Common myeloid progenitor, CD34-positive (primary cell): ENCODE measurements around the gene PSMA6. TPM values are rescaled to one million over a fixed set of nuclear protein-coding genes. Genes with fewer than 3 reads are reported as not detected.

ENCODE experiments used
- CTCF ChIA-PET: fragments of 350-600 bp; sonication (Branson Sonifier 250); formaldehyde crosslinking; loops from one replicate; lab custom pipeline; 2021; ENCODE audit warnings: antibody characterized with exemption; lab: Charles Lee
- POLR2A ChIA-PET: fragments of 350-600 bp; sonication (Branson Sonifier 250); formaldehyde crosslinking; loops from one replicate; lab custom pipeline; 2021; ENCODE audit warnings: antibody characterized with exemption; lab: Charles Lee
- DNase-seq, 3 donors: peaks; one replicate each; pipeline versions ENCODE4 v3.0.0 to v3.0.0-alpha.2; 2013
- H3K27ac ChIP-seq, 2 experiments: 1 replicate in 1 of 2; 2 replicates in 1 of 2; pipeline ENCODE4 v1.7.0; 2013; ENCODE audit warnings: inconsistent platforms in 2 of 2, low read length in 2 of 2, mild to moderate bottlenecking in 2 of 2, low read depth in 1 of 2, moderate library complexity in 1 of 2; ENCODE audit not compliant: severe bottlenecking in 2 of 2, insufficient read depth in 1 of 2, poor library complexity in 1 of 2
- H3K27me3 ChIP-seq, 5 experiments: replicated peaks in 2 of 5; 1 replicate in 3 of 5; 2 replicates in 2 of 5; pipeline versions ENCODE4 v1.6.1 to v1.7.0; 2013; ENCODE audit warnings: low read length in 4 of 5, mild to moderate bottlenecking in 2 of 5, moderate library complexity in 2 of 5, inconsistent platforms in 1 of 5; ENCODE audit not compliant: insufficient read depth in 5 of 5, control insufficient read depth in 4 of 5
- H3K36me3 ChIP-seq, 4 experiments: 1 replicate in 2 of 4; 2 replicates in 2 of 4; pipeline versions ENCODE4 v1.6.1 to v1.7.0; 2013; ENCODE audit warnings: low read length in 3 of 4, control low read depth in 1 of 4, mild to moderate bottlenecking in 1 of 4; ENCODE audit not compliant: control insufficient read depth in 4 of 4, insufficient read depth in 4 of 4
- H3K4me1 ChIP-seq, 4 experiments: 1 replicate in 3 of 4; 2 replicates in 1 of 4; pipeline versions ENCODE4 v1.6.1 to v1.7.1; 2013; ENCODE audit warnings: low read length in 3 of 4, mild to moderate bottlenecking in 3 of 4, control low read depth in 1 of 4, inconsistent platforms in 1 of 4, moderate library complexity in 1 of 4; ENCODE audit not compliant: control insufficient read depth in 4 of 4, insufficient read depth in 4 of 4; ENCODE audit errors: control extremely low read depth in 1 of 4
- H3K4me3 ChIP-seq, 7 experiments: 1 replicate in 4 of 7; 2 replicates in 3 of 7; pipeline versions ENCODE4 v1.5.1 to v1.7.0; 2013; ENCODE audit warnings: mild to moderate bottlenecking in 7 of 7, low read length in 6 of 7, moderate library complexity in 6 of 7, inconsistent platforms in 2 of 7, low read depth in 2 of 7, control low read depth in 1 of 7; ENCODE audit not compliant: insufficient read depth in 4 of 7, control insufficient read depth in 1 of 7; ENCODE audit errors: extremely low read depth in 1 of 7
- H3K9me3 ChIP-seq, 5 experiments: 1 replicate in 4 of 5; 2 replicates in 1 of 5; pipeline versions ENCODE4 v1.6.1 to v1.7.1; 2013; ENCODE audit warnings: low read length in 4 of 5, mild to moderate bottlenecking in 2 of 5, inconsistent platforms in 1 of 5, low read depth in 1 of 5, moderate library complexity in 1 of 5; ENCODE audit not compliant: control insufficient read depth in 4 of 5, insufficient read depth in 2 of 5; ENCODE audit errors: control extremely low read depth in 1 of 5
- WGBS: methylation state at CpG from one replicate; pipeline ENCODE4 v1.1.5; 2013; ENCODE audit not compliant: insufficient coverage; 5-methylcytosine and 5-hydroxymethylcytosine counted together
- polyA plus RNA-seq: library from polyadenylated mRNA; unstranded; fragments of 120-200 nt; gene quantifications from one replicate; pipeline ENCODE4 v1.2.1, GENCODE V29; 2013

The PSMA6 gene
- 283 TPM for polyA plus RNA-seq

DNA sequence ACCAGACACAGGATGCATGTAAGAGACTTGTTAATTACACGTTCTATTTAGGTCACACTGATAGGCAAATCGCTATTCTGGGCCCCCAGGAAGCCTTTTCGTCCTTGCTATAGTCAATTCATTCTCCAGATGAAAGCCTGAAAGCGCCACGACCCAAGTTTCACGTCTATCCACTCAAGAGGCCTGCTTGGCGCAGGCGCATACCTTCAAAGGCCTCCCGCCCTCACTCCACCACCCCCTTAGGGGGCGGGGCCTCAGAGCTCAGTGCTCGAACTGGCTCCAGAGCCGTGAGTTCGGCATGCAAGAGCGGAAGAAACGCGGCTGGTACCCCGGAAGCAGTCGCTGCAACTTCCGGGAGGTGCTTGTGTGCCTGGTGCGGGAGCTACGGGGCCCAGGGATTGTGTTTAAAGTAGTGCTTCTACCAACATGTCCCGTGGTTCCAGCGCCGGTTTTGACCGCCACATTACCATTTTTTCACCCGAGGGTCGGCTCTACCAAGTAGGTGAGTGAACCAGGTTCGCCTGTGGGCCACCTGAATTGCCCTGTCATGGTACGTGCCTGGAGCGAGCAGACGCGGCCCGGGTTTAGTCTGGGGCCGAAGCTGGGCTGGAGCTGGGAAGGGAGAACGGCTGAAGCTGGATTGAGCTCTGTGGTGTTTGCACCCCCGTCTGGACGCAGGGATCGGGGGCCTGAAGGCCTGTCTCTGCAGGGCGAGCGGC is at the start of gene PSMA6:
TSS of gene PSMA6 (plus strand) at position 332 of the 719 bp plus-strand sequence. CDS start at position 427, 95 bp downstream.
- Histone ChIP-seq H3K27ac (peak within 1 kb of the TSS; percentile 89 to 95), H3K4me3 (peak within 1 kb of the TSS; percentile 85 to 97 (median 90)), H3K9me3 (no peaks in the 10 kb centered on the region), H3K36me3 (peaks cover 0 to 3% (median 1%) of the 10 kb centered on the region in 4 experiments), H3K27me3 (no peaks in the 10 kb centered on the region), H3K4me1 (peaks cover 38 to 88% (median 74%) of the 10 kb centered on the region in 4 experiments)
- WGBS, result 0% methylated on average over 15 of the region's 40 CpGs
- CTCF ChIA-PET, result interaction anchor here (0.7 to 1.6 kb wide), 9 partner anchors 9 to 113 kb away, joined by 3 to 9 read pairs (median 4); partner anchors contain the start of gene NFKBIA
- POLR2A ChIA-PET, result interaction anchor here (1.2 to 2.2 kb wide), 4 partner anchors 8 to 112 kb away, joined by 4 to 16 read pairs (median 6); partner anchors contain the start of gene NFKBIA
- peak; percentile 99 for DNase-seq

DNA sequence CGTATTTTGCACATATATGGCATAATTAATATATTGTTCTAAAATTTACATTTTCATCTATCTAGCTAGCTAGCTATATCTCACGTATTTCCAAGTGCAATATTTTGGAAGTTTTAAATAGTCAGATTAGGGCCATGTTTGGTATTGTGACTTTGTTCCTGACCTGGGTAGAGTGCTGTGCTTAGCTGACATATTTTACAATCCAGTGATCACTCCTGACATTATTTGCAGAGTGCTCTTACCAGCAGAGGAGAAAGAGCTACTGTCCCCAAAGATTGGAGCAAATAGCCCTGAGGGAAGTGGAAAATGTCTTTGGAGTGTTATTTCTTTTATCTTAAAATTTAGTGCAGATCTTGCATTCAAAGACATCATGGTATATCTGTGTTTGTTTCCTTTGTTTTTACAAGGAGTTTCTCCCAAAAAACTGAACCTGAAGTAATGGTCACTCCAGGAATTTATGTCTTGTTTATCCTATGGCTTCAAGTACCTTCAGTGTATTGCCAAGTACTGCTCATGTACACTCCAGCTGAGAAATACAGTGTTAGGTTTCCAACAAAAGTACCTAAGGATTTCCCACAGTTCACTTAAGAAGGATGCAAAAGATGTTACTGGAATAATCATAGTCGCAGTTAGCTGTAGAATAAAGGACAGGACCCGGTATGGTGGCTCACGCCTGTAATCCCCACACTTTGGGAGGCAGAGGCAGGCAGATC is 49.4 kb upstream of the PSMA6 start:
- CTCF ChIA-PET, result interaction anchor here (0.8 to 1.2 kb wide), 4 partner anchors 9 to 35 kb away, joined by 3 to 4 read pairs (median 3); no protein-coding TSS in a partner anchor
- WGBS, result 100% methylated on average over 3 of the region's 5 CpGs
- POLR2A ChIA-PET, result no interaction called here
- Histone ChIP-seq H3K9me3 (no peaks in the 10 kb centered on the region), H3K27me3 (no peaks in the 10 kb centered on the region), H3K4me1 (peaks cover 0 to 9% (median 5%) of the 10 kb centered on the region in 4 experiments), H3K27ac (no peak overlapping the region), H3K36me3 (peaks cover 0 to 5% (median 0%) of the 10 kb centered on the region in 4 experiments), H3K4me3 (no peak overlapping the region)
- DNase-seq, result no peak

DNA sequence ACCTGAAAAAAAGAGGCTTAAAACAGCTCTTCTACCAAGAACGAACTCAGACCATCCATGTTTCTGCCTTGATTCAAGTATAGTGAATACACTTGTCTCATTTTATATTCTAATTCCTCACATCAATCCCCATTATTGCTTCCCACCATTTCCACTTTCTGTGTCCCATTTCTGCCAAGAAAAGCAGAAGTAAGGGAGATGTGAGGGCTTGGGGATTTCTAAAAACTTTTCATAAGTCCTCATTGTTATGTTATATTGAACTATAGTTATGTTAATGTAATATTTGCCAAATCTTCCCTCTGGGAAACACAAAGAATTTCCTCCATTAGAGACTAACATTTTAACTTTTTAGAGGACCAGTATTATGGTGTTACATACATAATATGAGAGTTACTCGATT is 48.2 kb upstream of the PSMA6 start:
- Histone ChIP-seq H3K4me3 (no peak overlapping the region), H3K27ac (no peak overlapping the region), H3K27me3 (no peaks in the 10 kb centered on the region), H3K36me3 (peaks cover 0 to 5% (median 0%) of the 10 kb centered on the region in 4 experiments), H3K4me1 (peaks cover 4 to 20% (median 11%) of the 10 kb centered on the region in 4 experiments), H3K9me3 (no peaks in the 10 kb centered on the region)
- no peak for DNase-seq
- CTCF ChIA-PET, result interaction anchor here (1.2 kb wide), 1 partner anchor 8 kb away, joined by 4 read pairs; no protein-coding TSS in a partner anchor
- POLR2A ChIA-PET, result no interaction called here
- WGBS, result no CpG with 5 or more reads among the region's 2 CpGs

DNA sequence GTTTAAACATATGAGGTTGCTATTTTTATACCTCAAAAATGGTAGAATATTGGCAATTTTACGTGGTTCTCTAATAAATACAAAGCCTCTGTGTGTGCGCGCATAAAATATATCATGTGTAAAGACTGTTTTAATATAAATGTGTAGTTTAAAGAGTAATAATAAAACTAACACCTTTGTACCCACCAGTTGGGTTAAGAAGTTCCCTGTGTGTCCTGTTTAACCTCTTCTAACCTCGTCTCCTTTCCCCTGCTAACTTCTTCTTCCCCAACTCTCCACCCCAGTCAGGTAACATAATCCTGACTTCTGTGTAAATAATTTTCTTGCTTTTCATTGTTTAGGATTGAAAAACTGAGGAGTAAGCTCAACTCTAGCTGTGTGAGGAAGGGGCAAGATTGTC is 47.6 kb upstream of the PSMA6 start:
- no peak for DNase-seq
- H3K4me3 ChIP-seq, result no peak overlapping the region
- no peaks in the 10 kb centered on the region for H3K9me3 ChIP-seq
- ChIA-PET POLR2A (no interaction called here), CTCF (interaction anchor here (0.7 to 1.3 kb wide), 3 partner anchors 9 to 46 kb away, joined by 3 to 4 read pairs (median 3); no protein-coding TSS in a partner anchor)
- no CpG with 5 or more reads among the region's 4 CpGs for WGBS
- peaks cover 0 to 5% (median 0%) of the 10 kb centered on the region in 4 experiments for H3K36me3 ChIP-seq
- H3K4me1 ChIP-seq, result peaks cover 4 to 21% (median 11%) of the 10 kb centered on the region in 4 experiments
- H3K27ac ChIP-seq, result no peak overlapping the region
- no peaks in the 10 kb centered on the region for H3K27me3 ChIP-seq

DNA sequence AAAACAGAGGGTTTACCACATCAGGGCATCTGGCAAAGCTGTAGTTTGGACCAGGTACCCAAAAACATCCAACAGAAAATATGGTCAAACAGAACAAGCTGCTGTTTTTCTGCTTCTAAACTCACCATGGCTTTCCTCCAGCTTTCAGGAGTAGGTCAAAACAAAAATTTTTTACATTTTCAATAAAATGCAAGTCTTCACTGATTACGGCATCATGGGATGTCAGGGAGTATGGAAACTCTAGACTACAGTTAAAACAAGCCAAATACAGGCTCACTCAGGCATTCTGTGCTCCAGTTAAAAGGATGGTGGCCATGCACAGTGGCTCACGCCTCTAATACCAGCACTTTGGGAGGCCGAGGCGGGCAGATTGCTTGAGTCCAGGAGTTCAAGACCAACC is 47.1 kb upstream of the PSMA6 start:
- WGBS, result 95% methylated on average over 3 of the region's 4 CpGs
- H3K4me3 ChIP-seq, result no peak overlapping the region
- peaks cover 4 to 20% (median 13%) of the 10 kb centered on the region in 4 experiments for H3K4me1 ChIP-seq
- POLR2A ChIA-PET, result no interaction called here
- no peak overlapping the region for H3K27ac ChIP-seq
- CTCF ChIA-PET, result interaction anchor here (0.7 to 1.3 kb wide), 4 partner anchors 8 to 120 kb away, joined by 3 to 4 read pairs (median 4); no protein-coding TSS in a partner anchor
- no peaks in the 10 kb centered on the region for H3K27me3 ChIP-seq
- DNase-seq, result no peak
- H3K36me3 ChIP-seq, result peaks cover 0 to 5% (median 0%) of the 10 kb centered on the region in 4 experiments
- no peaks in the 10 kb centered on the region for H3K9me3 ChIP-seq

DNA sequence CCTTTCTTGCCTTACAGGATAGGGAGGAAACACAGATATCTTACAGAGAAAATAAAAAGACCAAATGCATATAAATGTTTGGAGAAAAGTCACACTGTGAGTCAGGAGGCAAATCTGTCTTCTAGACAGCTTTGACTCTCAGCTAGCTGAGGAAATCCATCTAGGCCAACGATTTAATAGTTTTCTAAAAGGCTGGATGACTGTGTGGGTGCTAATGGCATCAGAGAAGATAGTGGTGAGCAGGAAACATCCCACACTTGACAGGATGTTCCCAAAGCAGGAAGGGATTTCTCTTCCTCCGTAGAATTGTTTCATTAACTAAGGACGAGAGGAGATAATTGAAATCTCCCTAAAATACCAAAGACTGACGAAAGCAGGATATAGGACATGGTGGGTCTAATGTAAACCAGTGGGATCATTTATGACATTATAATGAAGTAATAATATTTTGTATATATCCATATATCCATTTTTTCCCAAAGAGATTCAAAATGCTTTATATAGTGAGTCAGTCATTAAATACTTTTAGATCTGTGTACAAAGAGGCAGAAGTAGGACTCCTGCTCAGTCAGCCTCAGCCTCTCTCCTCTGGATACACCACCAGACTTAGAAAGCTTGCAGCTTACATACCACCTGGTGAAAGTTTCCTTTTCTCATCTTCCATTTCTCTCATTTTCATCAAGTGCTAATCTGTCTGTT is 44.3 kb upstream of the PSMA6 start:
- WGBS, result 80% methylated on average over 1 of the region's 4 CpGs
- Histone ChIP-seq H3K36me3 (peaks cover 0 to 3% (median 0%) of the 10 kb centered on the region in 4 experiments), H3K27ac (no peak overlapping the region), H3K4me1 (peaks cover 10 to 27% (median 16%) of the 10 kb centered on the region in 4 experiments), H3K4me3 (no peak overlapping the region), H3K9me3 (no peaks in the 10 kb centered on the region), H3K27me3 (no peaks in the 10 kb centered on the region)
- DNase-seq, result no peak
- CTCF ChIA-PET, result interaction anchor here (0.9 to 1.3 kb wide), 3 partner anchors 19 to 144 kb away, joined by 3 read pairs; no protein-coding TSS in a partner anchor
- POLR2A ChIA-PET, result no interaction called here
